ENCODE measurements around the gene TUBB8. TPM values are rescaled to one million over a fixed set of nuclear protein-coding genes. Genes with fewer than 3 reads are reported as not detected.

Gene TUBB8
- total RNA-seq, 1 experiment from 2014 or later = 0.24 TPM

GRCh38 chr10:85044-85443 lies 35.9 kb upstream of the TUBB8 start:
- Histone ChIP-seq H3K27me3 (replicated peaks; ENCODE audit: insufficient read depth, low read depth, low read length, poor library complexity) (no peaks in the 10 kb centered on the region), H3K9me3 (ENCODE audit: low read depth, low read length, poor library complexity, severe bottlenecking) (no peaks in the 10 kb centered on the region), H3K27ac (ENCODE audit: low read depth, low read length, poor library complexity, severe bottlenecking) (no peak overlapping the region), H3K36me3 (ENCODE audit: insufficient read depth, low read length, poor library complexity, severe bottlenecking) (no peaks in the 10 kb centered on the region), H3K4me3 (ENCODE audit: low read depth, low read length, poor library complexity, severe bottlenecking) (no peak overlapping the region), H3K4me1 (ENCODE audit: insufficient read depth, low read length, poor library complexity, severe bottlenecking) (no peaks in the 10 kb centered on the region)
- ChIA-PET POLR2A (ENCODE audit: low non-redundant PET) (no interaction called here), CTCF (no interaction called here)
- TF ChIP-seq EZH2 (IDR thresholded peaks at IDR 0.05; ENCODE audit: borderline replicate concordance, low read depth, low read length, poor library complexity, severe bottlenecking) (no peak), CTCF (conservative IDR thresholded peaks at IDR 0.05; ENCODE audit: low read depth, low read length) (no peak)
- intact Hi-C loops (cut with micrococcal nuclease; ENCODE audit: unreplicated experiment) = no loop called here
- DNase-seq (ENCODE audit: low spot score) = no peak
- BruUV-seq (replicated peaks) = no TSS peak

GRCh38 chr10:83930-84530 lies 34.9 kb upstream of the TUBB8 start:
- Histone ChIP-seq H3K36me3 (ENCODE audit: insufficient read depth, low read length, poor library complexity, severe bottlenecking) (no peaks in the 10 kb centered on the region), H3K4me3 (ENCODE audit: low read depth, low read length, poor library complexity, severe bottlenecking) (no peak overlapping the region), H3K27me3 (replicated peaks; ENCODE audit: insufficient read depth, low read depth, low read length, poor library complexity) (no peaks in the 10 kb centered on the region), H3K27ac (ENCODE audit: low read depth, low read length, poor library complexity, severe bottlenecking) (no peak overlapping the region), H3K4me1 (ENCODE audit: insufficient read depth, low read length, poor library complexity, severe bottlenecking) (no peaks in the 10 kb centered on the region), H3K9me3 (ENCODE audit: low read depth, low read length, poor library complexity, severe bottlenecking) (no peaks in the 10 kb centered on the region)
- BruUV-seq (replicated peaks) = no TSS peak
- CTCF ChIA-PET = no interaction called here
- intact Hi-C loops (cut with micrococcal nuclease; ENCODE audit: unreplicated experiment) = no loop called here
- no peak for DNase-seq (ENCODE audit: low spot score)
- POLR2A ChIA-PET (ENCODE audit: low non-redundant PET) = no interaction called here
- no peak for TF ChIP-seq CTCF (conservative IDR thresholded peaks at IDR 0.05; ENCODE audit: low read depth, low read length)
- TF ChIP-seq EZH2 (IDR thresholded peaks at IDR 0.05; ENCODE audit: borderline replicate concordance, low read depth, low read length, poor library complexity, severe bottlenecking) = no peak

- TF ChIP-seq EZH2 (IDR thresholded peaks at IDR 0.05; ENCODE audit: borderline replicate concordance, low read depth, low read length, poor library complexity, severe bottlenecking) = no peak
- no peak for TF ChIP-seq CTCF (conservative IDR thresholded peaks at IDR 0.05; ENCODE audit: low read depth, low read length)
These were observed 31.5 kb upstream of the TUBB8 start for GRCh38 chr10:80477-81105.

More at GRCh38 chr10:80477-81105, 31.5 kb upstream of the TUBB8 start:
- H3K9me3 ChIP-seq (ENCODE audit: low read depth, low read length, poor library complexity, severe bottlenecking) = no peaks in the 10 kb centered on the region
- DNase-seq (ENCODE audit: low spot score) = no peak
- no peaks in the 10 kb centered on the region for H3K27me3 ChIP-seq (replicated peaks; ENCODE audit: insufficient read depth, low read depth, low read length, poor library complexity)
- ChIA-PET CTCF (no interaction called here), POLR2A (ENCODE audit: low non-redundant PET) (no interaction called here)
- BruUV-seq (replicated peaks) = no TSS peak
- H3K27ac ChIP-seq (ENCODE audit: low read depth, low read length, poor library complexity, severe bottlenecking) = no peak overlapping the region
- intact Hi-C loops (cut with micrococcal nuclease; ENCODE audit: unreplicated experiment) = no loop called here
- H3K4me3 ChIP-seq (ENCODE audit: low read depth, low read length, poor library complexity, severe bottlenecking) = no peak overlapping the region
- no peaks in the 10 kb centered on the region for H3K4me1 ChIP-seq (ENCODE audit: insufficient read depth, low read length, poor library complexity, severe bottlenecking)
- no peaks in the 10 kb centered on the region for H3K36me3 ChIP-seq (ENCODE audit: insufficient read depth, low read length, poor library complexity, severe bottlenecking)
